SK-N-SH treated with all-trans-retinoic acid at 6 μM for 48 hours (cell line): ENCODE results near the gene SYNE3.

Source experiments
- ATAC-seq: fragments of 200-7000 bp; cut with Tn5 transposase; 3 replicates; pipeline ENCODE4 v1.9.1; 2020; ENCODE audit warnings: mild to moderate bottlenecking, moderate library complexity
- ARNTL ChIP-seq: fragments of 450-650 bp; formaldehyde crosslinking; IDR thresholded peaks from 2 replicates; pipeline ENCODE4 v1.5.0; 2020; ENCODE audit warnings: low read depth, mild to moderate bottlenecking, moderate library complexity, borderline replicate concordance
- BACH2 ChIP-seq: fragments of 250-450 bp; sonication (Bioruptor Pico); IDR thresholded peaks from 2 replicates; pipeline ENCODE4 v1.9.0; 2021; ENCODE audit warnings: mild to moderate bottlenecking, borderline replicate concordance
- CSDC2 ChIP-seq: fragments of 250-450 bp; sonication (Bioruptor Pico); IDR thresholded peaks from 2 replicates; pipeline ENCODE4 v1.5.0; 2020; ENCODE audit warnings: mild to moderate bottlenecking, moderate library complexity
- CSRNP3 ChIP-seq: fragments of 250-450 bp; sonication (Bioruptor Pico); IDR thresholded peaks from 2 replicates; pipeline ENCODE4 v1.5.1; 2021; ENCODE audit warnings: mild to moderate bottlenecking, moderate library complexity
- ESRRG ChIP-seq: fragments of 250-450 bp; sonication (Bioruptor Pico); IDR thresholded peaks from 2 replicates; pipeline ENCODE4 v1.6.1; 2021; ENCODE audit warnings: mild to moderate bottlenecking
- GLIS3 ChIP-seq: fragments of 250-450 bp; sonication (Bioruptor Pico); IDR thresholded peaks from 2 replicates; pipeline ENCODE4 v1.5.0; 2020; ENCODE audit warnings: mild to moderate bottlenecking, moderate library complexity
- ISL1 ChIP-seq: fragments of 250-450 bp; sonication (Bioruptor Pico); IDR thresholded peaks from 2 replicates; pipeline ENCODE4 v2.1.2; 2022; ENCODE audit warnings: mild to moderate bottlenecking, moderate library complexity
- OSR1 ChIP-seq: fragments of 250-450 bp; sonication (Bioruptor Pico); IDR thresholded peaks from 2 replicates; pipeline ENCODE4 v1.8.0; 2022; ENCODE audit warnings: moderate library complexity, mild to moderate bottlenecking, inconsistent platforms
- POU6F1 ChIP-seq: fragments of 250-450 bp; sonication (Bioruptor Pico); IDR thresholded peaks from 2 replicates; pipeline ENCODE4 v1.8.0; 2021; ENCODE audit warnings: low read depth, mild to moderate bottlenecking, moderate library complexity, borderline replicate concordance
- PPARA ChIP-seq: fragments of 250-450 bp; sonication (Bioruptor Pico); IDR thresholded peaks from 2 replicates; pipeline ENCODE4 v1.5.0; 2020; ENCODE audit warnings: mild to moderate bottlenecking, borderline replicate concordance
- RARB ChIP-seq: fragments of 250-450 bp; sonication (Bioruptor Pico); IDR thresholded peaks from 2 replicates; pipeline ENCODE4 v1.8.0; 2021; ENCODE audit warnings: mild to moderate bottlenecking, moderate library complexity
- SNAI2 ChIP-seq: fragments of 250-450 bp; sonication (Bioruptor Pico); IDR thresholded peaks from 2 replicates; pipeline ENCODE4 v1.5.0; 2020; ENCODE audit warnings: mild to moderate bottlenecking, moderate library complexity
- TCF4 ChIP-seq: fragments of 250-450 bp; sonication (Bioruptor Pico); IDR thresholded peaks from 2 replicates; pipeline ENCODE4 v1.8.0; 2021; ENCODE audit warnings: mild to moderate bottlenecking, moderate library complexity, borderline replicate concordance
- TOX ChIP-seq: fragments of 250-450 bp; sonication (Bioruptor Pico); IDR thresholded peaks from 2 replicates; pipeline ENCODE4 v1.8.0; 2021; ENCODE audit warnings: mild to moderate bottlenecking, moderate library complexity, borderline replicate concordance
- ZC3H10 ChIP-seq: fragments of 250-450 bp; sonication (Bioruptor Pico); IDR thresholded peaks from 2 replicates; pipeline ENCODE4 v1.5.1; 2021; ENCODE audit warnings: mild to moderate bottlenecking, moderate library complexity
- ZFP3 ChIP-seq: fragments of 250-450 bp; sonication (Bioruptor Pico); IDR thresholded peaks from 2 replicates; pipeline ENCODE4 v1.5.0; 2020; ENCODE audit warnings: mild to moderate bottlenecking, moderate library complexity
- ZFP30 ChIP-seq: fragments of 450-650 bp; formaldehyde crosslinking; IDR thresholded peaks from 2 replicates; pipeline ENCODE4 v1.5.0; 2022; ENCODE audit warnings: mild to moderate bottlenecking, moderate library complexity
- ZNF8 ChIP-seq: fragments of 450-650 bp; formaldehyde crosslinking; IDR thresholded peaks from 2 replicates; pipeline ENCODE4 v1.5.0; 2020; ENCODE audit warnings: mild to moderate bottlenecking, moderate library complexity
- TF ChIP-seq, protein P1 (sequence below): fragments of 250-450 bp; sonication (Bioruptor Pico); IDR thresholded peaks from 2 replicates; pipeline ENCODE4 v1.5.0; 2020; ENCODE audit warnings: mild to moderate bottlenecking, moderate library complexity
- TF ChIP-seq, protein P2 (sequence below): fragments of 250-450 bp; sonication (Bioruptor Pico); IDR thresholded peaks from 2 replicates; pipeline ENCODE4 v1.8.0; 2020; ENCODE audit warnings: mild to moderate bottlenecking, moderate library complexity, borderline replicate concordance
- TF ChIP-seq, protein P3 (sequence below): fragments of 250-450 bp; sonication (Bioruptor Pico); IDR thresholded peaks from 2 replicates; pipeline ENCODE4 v1.5.1; 2020; ENCODE audit warnings: low read depth, mild to moderate bottlenecking, moderate library complexity

SYNE3 gene

DNA sequence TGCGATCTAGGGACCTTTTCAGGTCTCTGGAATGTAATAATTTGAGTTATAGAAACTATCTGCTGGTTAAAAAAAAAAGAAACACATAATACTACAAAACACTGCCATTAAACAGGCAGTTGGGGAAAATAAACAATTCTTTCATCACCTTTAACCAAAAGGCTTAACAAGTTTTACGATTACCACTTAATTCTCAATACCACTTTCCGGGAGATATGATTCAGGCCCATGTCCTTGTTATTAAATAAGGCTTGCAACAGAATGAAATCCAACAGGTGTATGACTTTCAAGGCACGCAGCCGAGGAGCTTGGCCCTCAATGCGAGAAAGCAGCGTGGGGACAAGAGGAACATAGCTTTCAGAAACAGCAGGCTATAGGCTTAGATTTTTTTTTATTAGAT is 12.8 kb upstream of the SYNE3 start (continued):
- TF ChIP-seq, protein P1, sequence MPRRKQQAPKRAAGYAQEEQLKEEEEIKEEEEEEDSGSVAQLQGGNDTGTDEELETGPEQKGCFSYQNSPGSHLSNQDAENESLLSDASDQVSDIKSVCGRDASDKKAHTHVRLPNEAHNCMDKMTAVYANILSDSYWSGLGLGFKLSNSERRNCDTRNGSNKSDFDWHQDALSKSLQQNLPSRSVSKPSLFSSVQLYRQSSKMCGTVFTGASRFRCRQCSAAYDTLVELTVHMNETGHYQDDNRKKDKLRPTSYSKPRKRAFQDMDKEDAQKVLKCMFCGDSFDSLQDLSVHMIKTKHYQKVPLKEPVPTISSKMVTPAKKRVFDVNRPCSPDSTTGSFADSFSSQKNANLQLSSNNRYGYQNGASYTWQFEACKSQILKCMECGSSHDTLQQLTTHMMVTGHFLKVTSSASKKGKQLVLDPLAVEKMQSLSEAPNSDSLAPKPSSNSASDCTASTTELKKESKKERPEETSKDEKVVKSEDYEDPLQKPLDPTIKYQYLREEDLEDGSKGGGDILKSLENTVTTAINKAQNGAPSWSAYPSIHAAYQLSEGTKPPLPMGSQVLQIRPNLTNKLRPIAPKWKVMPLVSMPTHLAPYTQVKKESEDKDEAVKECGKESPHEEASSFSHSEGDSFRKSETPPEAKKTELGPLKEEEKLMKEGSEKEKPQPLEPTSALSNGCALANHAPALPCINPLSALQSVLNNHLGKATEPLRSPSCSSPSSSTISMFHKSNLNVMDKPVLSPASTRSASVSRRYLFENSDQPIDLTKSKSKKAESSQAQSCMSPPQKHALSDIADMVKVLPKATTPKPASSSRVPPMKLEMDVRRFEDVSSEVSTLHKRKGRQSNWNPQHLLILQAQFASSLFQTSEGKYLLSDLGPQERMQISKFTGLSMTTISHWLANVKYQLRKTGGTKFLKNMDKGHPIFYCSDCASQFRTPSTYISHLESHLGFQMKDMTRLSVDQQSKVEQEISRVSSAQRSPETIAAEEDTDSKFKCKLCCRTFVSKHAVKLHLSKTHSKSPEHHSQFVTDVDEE, result no peak
- TF ChIP-seq ISL1, result no peak
- TF ChIP-seq CSDC2 (CRISPR knock-in tag), result no peak
- TF ChIP-seq, all 23 proteins: peak for 0

DNA sequence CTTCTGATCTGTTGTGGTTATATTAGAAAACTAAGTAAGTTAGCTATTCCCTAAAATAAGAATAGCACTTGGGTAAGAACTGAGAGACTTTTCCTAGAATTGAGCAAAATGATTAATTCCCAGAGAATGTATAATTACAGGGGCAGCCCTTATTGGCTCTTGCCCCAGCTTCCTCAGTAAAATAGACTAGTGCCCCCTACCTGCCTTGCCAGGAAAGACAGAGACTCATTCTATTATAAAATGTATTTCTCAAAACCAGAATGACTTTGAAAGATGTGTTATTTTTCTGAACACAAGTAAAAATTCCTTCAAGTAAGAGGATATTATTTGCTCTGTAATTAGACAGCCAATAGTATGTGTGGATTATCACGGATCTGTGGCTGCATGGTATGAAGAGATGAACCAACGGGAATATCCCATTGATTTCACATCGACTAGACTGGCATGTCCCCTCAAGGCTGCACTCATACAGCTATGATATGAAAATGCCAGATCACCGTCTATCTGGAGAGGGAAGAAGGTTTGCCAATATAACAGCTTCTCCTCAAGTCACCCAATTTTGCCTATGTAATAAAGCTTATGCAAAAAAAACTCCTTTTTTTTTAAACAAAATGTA is 11.0 kb upstream of the SYNE3 start:
- peak; percentile 83 for ATAC-seq

DNA sequence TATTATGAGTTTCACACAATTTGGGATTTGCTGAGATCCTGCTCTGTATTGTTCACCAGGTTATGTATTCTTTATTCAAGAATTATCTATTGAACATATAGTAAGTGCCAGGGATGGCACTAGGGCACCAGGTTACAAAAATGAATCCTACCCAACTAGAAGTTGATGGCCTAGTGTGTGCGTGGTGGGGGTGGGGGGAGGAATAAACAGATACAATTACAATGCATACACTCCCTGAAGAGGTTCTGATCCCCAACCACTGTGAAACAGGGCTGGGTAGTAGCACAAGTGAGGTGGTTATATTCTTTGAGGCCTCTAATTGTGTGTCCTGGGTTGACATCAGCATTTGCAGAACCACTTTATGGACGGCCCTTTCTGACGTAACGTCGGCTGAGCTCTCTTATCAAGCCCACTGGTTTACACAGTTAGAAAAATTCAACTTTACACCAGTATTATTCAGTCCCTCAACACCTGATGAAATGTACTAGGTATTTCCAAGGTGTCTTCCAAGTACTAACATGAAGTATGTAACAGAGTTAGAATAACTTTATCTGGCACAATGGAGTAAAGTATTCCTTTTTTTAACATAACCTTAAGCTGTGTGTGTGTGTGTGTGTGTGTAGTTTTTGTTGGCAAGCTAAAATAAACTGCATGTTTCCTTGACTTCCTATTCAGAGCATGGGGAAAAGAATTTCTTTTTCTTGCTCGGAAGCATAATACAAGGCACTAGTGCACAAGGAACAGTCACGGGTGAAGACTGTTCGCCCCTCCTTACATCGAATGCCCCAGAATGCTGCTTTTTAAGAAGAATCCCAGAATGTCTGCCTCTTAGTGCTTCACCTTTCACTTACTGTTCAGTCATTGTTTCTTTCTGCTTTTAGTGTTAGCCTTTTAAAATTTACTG is 10.3 kb upstream of the SYNE3 start:
- no peak for TF ChIP-seq ZC3H10 (CRISPR knock-in tag)
- no peak for TF ChIP-seq TOX
- ATAC-seq, result no peak; the same call in 2 of the 3 replicates

More for the DNA sequence above, 11.0 kb upstream of the SYNE3 start:
- TF ChIP-seq, protein P2, sequence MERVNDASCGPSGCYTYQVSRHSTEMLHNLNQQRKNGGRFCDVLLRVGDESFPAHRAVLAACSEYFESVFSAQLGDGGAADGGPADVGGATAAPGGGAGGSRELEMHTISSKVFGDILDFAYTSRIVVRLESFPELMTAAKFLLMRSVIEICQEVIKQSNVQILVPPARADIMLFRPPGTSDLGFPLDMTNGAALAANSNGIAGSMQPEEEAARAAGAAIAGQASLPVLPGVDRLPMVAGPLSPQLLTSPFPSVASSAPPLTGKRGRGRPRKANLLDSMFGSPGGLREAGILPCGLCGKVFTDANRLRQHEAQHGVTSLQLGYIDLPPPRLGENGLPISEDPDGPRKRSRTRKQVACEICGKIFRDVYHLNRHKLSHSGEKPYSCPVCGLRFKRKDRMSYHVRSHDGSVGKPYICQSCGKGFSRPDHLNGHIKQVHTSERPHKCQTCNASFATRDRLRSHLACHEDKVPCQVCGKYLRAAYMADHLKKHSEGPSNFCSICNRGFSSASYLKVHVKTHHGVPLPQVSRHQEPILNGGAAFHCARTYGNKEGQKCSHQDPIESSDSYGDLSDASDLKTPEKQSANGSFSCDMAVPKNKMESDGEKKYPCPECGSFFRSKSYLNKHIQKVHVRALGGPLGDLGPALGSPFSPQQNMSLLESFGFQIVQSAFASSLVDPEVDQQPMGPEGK, result no peak
- TF ChIP-seq PPARA, result no peak
- no peak for TF ChIP-seq ESRRG (CRISPR knock-in tag)

GRCh38 chr14:95525999-95526398 is 9.5 kb upstream of the SYNE3 start:
- ATAC-seq, result no peak
- TF ChIP-seq CSRNP3 (CRISPR knock-in tag) (no peak), TCF4 (no peak), ZNF8 (CRISPR knock-in tag) (no peak), BACH2 (CRISPR knock-in tag) (no peak), OSR1 (no peak), ZFP30 (CRISPR knock-in tag) (no peak), TOX (no peak), ESRRG (CRISPR knock-in tag) (no peak), ARNTL (CRISPR knock-in tag) (no peak), POU6F1 (CRISPR knock-in tag) (no peak), RARB (CRISPR knock-in tag) (no peak), SNAI2 (CRISPR knock-in tag) (no peak), GLIS3 (CRISPR knock-in tag) (no peak), ZFP3 (CRISPR knock-in tag) (no peak), CSDC2 (CRISPR knock-in tag) (no peak), ISL1 (no peak)
- TF ChIP-seq, protein P2, result no peak
- TF ChIP-seq, protein P1, result no peak
- TF ChIP-seq, protein P3, sequence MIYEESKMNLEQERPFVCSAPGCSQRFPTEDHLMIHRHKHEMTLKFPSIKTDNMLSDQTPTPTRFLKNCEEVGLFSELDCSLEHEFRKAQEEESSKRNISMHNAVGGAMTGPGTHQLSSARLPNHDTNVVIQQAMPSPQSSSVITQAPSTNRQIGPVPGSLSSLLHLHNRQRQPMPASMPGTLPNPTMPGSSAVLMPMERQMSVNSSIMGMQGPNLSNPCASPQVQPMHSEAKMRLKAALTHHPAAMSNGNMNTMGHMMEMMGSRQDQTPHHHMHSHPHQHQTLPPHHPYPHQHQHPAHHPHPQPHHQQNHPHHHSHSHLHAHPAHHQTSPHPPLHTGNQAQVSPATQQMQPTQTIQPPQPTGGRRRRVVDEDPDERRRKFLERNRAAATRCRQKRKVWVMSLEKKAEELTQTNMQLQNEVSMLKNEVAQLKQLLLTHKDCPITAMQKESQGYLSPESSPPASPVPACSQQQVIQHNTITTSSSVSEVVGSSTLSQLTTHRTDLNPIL, result no peak
